ENCODE results near the gene EXOC3L4.

- TF ChIP-seq CTCF (IDR thresholded peaks at IDR 0.05) (no peak), EZH2 (IDR thresholded peaks at IDR 0.05; ENCODE audit: borderline replicate concordance, insufficient read depth, low read depth, low read length, poor library complexity, severe bottlenecking) (no peak)
Measured at GRCh38 chr14:103126873-103127304, 32.4 kb downstream of the EXOC3L4 start.

All from B cell (primary cell).